ENCODE results near the gene TRAF2. TPM values are rescaled to one million over a fixed set of nuclear protein-coding genes. Genes with fewer than 3 reads are reported as not detected.
"Not testable (repeated sequence)": the region's sequence is repeated elsewhere in the genome, so short reads cannot be mapped to it uniquely, and the experiment has no call there.

TRAF2 gene
- total RNA-seq, 2 donors from 2014 or later = 55.7 to 107 TPM

- ATAC-seq = peak; percentile 5 to 9
- H3K27ac Mint-ChIP-seq, H3K9me3 Mint-ChIP-seq: not testable (repeated sequence)
Measured at GRCh38 chr9:136843801-136844740, 42.2 kb upstream of the TRAF2 start.

DNA sequence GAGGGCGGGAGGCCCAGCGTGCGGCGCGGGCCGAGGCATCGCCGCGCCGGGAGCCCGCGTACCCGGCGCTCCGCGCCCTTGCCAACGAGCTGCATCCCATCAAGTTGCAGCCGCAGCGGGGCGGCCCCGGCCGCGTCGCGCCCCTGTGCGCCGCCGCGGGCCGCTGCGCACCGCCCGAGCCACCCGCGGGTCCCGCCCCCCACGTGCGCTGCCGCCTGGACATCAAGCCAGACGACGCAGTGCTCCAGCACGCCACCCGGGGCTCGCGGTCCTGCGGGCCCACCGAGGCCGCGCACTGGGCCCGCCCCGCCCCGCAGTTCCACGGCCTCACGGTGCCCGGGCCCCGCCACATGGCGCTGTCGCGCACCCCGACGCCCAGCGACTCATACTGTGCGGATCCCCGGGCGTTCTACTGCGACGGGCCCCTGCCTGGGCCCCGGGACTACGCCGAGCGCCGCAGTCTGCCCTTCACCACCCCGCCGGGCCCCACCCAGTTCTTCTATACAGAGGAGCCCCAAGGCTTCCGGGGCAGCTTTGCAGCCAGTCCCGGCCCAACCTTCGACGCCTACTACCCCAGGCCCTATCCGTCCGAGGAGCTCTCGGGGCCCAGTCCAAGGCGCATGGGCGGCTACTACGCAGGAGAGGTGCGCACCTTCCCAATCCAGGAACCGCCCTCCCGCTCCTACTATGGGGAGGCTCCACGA is 41.4 kb upstream of the TRAF2 start:
- no peak for DNase-seq (ENCODE audit: low spot score)
- Mint-ChIP-seq H3K9me3 (no peaks in the 10 kb centered on the region), H3K36me3 (no peaks in the 10 kb centered on the region), H3K27ac (no peak overlapping the region), H3K27me3 (no peaks in the 10 kb centered on the region), H3K4me1 (ENCODE audit: low read depth in 2 of 2) (peaks cover 11 to 20% of the 10 kb centered on the region in 2 donors), H3K4me3 (no peak overlapping the region)
- no peak for ATAC-seq

More at GRCh38 chr9:136843801-136844740, 42.2 kb upstream of the TRAF2 start:
- not testable (repeated sequence) for H3K36me3 Mint-ChIP-seq; H3K27me3 Mint-ChIP-seq; DNase-seq (ENCODE audit: low spot score)
- Mint-ChIP-seq H3K4me1 (ENCODE audit: low read depth in 2 of 2) (peaks cover 12 to 18% of the 10 kb centered on the region in 2 donors), H3K4me3 (peak overlapping the region; percentile 47)

DNA sequence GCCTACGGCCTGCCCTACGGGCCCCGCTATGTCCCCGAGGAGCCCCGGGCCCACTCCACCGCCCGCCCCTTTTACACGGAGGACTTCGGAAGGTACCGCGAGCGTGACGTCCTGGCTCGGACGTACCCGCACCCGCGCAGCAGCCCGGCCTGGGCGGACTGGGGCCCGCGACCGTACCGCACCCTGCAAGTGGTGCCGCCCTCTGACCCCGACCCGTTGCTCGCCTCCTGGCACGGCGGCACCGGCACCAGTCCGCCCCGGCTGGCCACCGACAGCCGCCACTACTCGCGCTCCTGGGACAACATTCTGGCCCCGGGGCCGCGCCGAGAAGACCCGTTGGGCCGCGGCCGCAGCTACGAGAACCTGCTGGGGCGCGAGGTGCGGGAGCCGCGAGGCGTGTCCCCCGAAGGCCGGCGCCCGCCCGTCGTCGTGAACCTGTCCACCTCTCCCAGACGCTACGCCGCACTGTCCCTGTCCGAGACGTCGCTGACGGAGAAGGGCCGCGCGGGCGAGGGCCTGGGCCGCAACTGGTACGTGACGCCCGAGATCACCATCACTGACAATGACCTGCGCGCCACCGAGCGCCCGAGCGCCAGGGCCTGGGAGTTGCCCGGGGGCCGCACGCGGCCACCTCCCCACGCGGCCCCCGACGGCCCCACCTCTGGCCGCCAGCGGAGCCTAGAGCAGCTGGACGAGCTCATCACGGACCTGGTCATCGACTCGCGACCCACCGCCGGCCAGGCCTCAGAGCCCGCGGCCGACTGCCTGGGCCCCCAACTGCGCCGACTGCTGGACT is 40.7 kb upstream of the TRAF2 start:
- Mint-ChIP-seq H3K4me1 (ENCODE audit: low read depth in 2 of 2) (peaks cover 8 to 17% of the 10 kb centered on the region in 2 donors), H3K27me3 (no peaks in the 10 kb centered on the region), H3K4me3 (no peak overlapping the region), H3K36me3 (no peaks in the 10 kb centered on the region), H3K27ac (no peak overlapping the region), H3K9me3 (no peaks in the 10 kb centered on the region)
- ATAC-seq (no peak), DNase-seq (ENCODE audit: low spot score) (no peak)

GRCh38 chr9:136846376-136847087 is 39.8 kb upstream of the TRAF2 start:
- Mint-ChIP-seq H3K4me1 (ENCODE audit: low read depth in 2 of 2) (peaks cover 8 to 17% of the 10 kb centered on the region in 2 donors), H3K4me3 (no peak overlapping the region), H3K27me3 (no peaks in the 10 kb centered on the region), H3K36me3 (no peaks in the 10 kb centered on the region), H3K27ac (no peak overlapping the region), H3K9me3 (no peaks in the 10 kb centered on the region)
- DNase-seq (ENCODE audit: low spot score) (no peak), ATAC-seq (no peak)

GRCh38 chr9:136847088-136847825 is 39.1 kb upstream of the TRAF2 start:
- ATAC-seq (no peak), DNase-seq (ENCODE audit: low spot score) (no peak)
- Mint-ChIP-seq H3K27ac (peak overlapping the region; percentile 83 to 93), H3K36me3 (no peaks in the 10 kb centered on the region), H3K4me3 (peak overlapping the region; percentile 98), H3K9me3 (no peaks in the 10 kb centered on the region), H3K4me1 (ENCODE audit: low read depth in 2 of 2) (peaks cover 8 to 16% of the 10 kb centered on the region in 2 donors), H3K27me3 (no peaks in the 10 kb centered on the region)

GRCh38 chr9:136847826-136848392 is 38.4 kb upstream of the TRAF2 start:
- Mint-ChIP-seq H3K27ac (peak overlapping the region; percentile 83 to 93), H3K36me3 (no peaks in the 10 kb centered on the region), H3K9me3 (no peaks in the 10 kb centered on the region), H3K4me1 (ENCODE audit: low read depth in 2 of 2) (peaks cover 8 to 14% of the 10 kb centered on the region in 2 donors), H3K4me3 (peak overlapping the region; percentile 98), H3K27me3 (no peaks in the 10 kb centered on the region)
- peak; percentile 57 to 64 for ATAC-seq
- DNase-seq (ENCODE audit: low spot score) = peak; percentile 92

GRCh38 chr9:136848393-136849037 is 37.8 kb upstream of the TRAF2 start:
- peak overlapping the region; percentile 83 to 93 for H3K27ac Mint-ChIP-seq
- H3K9me3 Mint-ChIP-seq = no peaks in the 10 kb centered on the region
- DNase-seq (ENCODE audit: low spot score) (no peak), ATAC-seq (peak in 1 of 2 donors; percentile 3)
- H3K36me3 Mint-ChIP-seq = no peaks in the 10 kb centered on the region
- H3K4me3 Mint-ChIP-seq = peak overlapping the region; percentile 98
- no peaks in the 10 kb centered on the region for H3K27me3 Mint-ChIP-seq
- H3K4me1 Mint-ChIP-seq (ENCODE audit: low read depth in 2 of 2) = peaks cover 8 to 14% of the 10 kb centered on the region in 2 donors

DNA sequence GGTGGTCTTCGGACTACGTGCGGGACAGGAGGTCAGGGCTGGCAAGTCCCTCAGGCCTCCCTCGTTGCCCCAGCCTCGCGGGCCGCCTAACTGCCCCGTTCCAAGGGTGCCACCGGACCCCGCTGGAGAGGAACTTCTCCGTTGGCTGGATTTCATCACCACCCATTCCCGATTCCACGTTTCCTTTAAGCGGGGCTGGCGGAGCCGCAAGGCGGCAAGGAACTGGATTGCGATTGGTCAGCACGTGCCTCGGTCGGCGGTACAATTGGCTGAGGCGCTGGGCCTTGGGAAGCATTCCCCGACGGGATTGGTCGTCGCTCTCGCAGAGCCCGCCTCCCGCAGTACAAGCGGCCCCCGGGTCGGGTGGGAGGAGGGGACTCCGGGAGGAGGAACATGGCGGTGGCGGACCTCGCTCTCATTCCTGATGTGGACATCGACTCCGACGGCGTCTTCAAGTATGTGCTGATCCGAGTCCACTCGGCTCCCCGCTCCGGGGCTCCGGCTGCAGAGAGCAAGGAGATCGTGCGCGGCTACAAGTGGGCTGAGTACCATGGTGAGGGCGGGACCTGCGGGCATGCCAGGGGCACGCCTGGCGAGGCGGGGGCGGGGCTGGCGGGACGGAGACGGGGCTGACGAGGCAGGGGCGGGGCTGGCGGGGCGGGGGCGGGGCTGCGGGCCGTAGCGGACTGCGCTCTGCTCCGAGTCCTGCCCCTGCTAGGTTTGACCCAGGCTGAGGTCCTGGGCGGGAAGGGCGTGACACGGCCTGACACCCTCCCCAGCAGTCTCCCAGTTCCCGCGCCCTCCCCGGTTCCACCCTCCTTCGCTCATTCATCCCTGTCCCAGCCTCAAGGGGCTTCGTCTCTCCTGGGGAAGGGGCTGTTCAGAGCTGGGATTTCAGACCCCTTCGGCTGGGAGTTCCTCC is 37.0 kb upstream of the TRAF2 start, which contains the start of gene PHPT1:
TSS of gene PHPT1 (plus strand) at position 372 of the 922 bp plus-strand sequence. CDS start at position 394, 22 bp downstream.
- Mint-ChIP-seq H3K4me1 (ENCODE audit: low read depth in 2 of 2) (peaks cover 8 to 14% of the 10 kb centered on the region in 2 donors), H3K27me3 (no peaks in the 10 kb centered on the region), H3K4me3 (peak within 1 kb of the TSS; percentile 98), H3K36me3 (no peaks in the 10 kb centered on the region), H3K9me3 (no peaks in the 10 kb centered on the region), H3K27ac (peak within 1 kb of the TSS; percentile 83 to 85)
- DNase-seq (ENCODE audit: low spot score) (peak; percentile 99), ATAC-seq (peak; percentile 92 to 93)

DNA sequence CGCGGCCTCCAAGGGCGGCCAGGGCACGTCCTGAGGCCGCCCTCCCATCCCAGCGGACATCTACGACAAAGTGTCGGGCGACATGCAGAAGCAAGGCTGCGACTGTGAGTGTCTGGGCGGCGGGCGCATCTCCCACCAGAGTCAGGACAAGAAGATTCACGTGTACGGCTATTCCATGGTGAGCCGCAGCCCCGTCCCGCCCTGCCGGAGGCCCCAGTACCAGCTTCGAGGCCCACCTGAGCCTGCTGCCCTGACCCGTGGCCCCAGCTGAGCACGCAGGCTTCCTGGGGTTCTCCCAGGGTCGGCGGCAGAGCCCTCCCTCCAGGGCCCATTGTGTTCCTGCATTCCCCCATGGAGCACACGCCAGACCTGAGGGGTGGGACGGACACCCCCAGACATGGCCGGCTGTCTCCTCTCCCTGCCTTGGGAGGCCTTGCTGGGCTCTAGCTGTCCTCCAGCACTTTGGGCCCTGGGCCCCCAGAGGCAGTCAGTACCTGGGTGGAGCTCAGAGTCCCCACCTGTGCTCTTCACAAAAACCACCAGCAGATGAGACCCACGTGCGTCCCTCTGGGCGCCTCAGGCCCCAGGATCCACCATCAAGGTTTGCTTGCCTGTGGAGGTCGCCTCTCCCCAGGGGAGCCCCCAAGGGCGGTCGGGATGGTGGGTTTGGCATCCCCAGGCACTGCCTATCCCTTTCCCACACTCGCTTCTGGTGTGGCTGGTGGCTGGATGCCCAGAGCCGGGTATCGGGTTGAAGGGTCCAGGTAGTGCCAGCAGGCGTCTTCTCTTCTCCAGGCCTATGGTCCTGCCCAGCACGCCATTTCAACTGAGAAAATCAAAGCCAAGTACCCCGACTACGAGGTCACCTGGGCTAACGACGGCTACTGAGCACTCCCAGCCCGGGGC is 36.1 kb upstream of the TRAF2 start:
- no peaks in the 10 kb centered on the region for H3K27me3 Mint-ChIP-seq
- H3K9me3 Mint-ChIP-seq = no peaks in the 10 kb centered on the region
- no peak for ATAC-seq
- no peak for DNase-seq (ENCODE audit: low spot score)
- H3K4me3 Mint-ChIP-seq = peak overlapping the region; percentile 98
- peak overlapping the region; percentile 83 to 85 for H3K27ac Mint-ChIP-seq
- H3K4me1 Mint-ChIP-seq (ENCODE audit: low read depth in 2 of 2) = peaks cover 8 to 14% of the 10 kb centered on the region in 2 donors
- H3K36me3 Mint-ChIP-seq = no peaks in the 10 kb centered on the region
